BLaER1 treated with 17β-estradiol and CSF1 and Interleukin-3, amounts not matched to agents 10 nM and 100 nM (cell line): ENCODE measurements around the gene DAPK3.
"Not testable (repeated sequence)": the region's sequence is repeated elsewhere in the genome, so short reads cannot be mapped to it uniquely, and the experiment has no call there.

ENCODE experiments used
- H3K27ac ChIP-seq, 11 experiments: shearing (Covaris generic); formaldehyde crosslinking; 2 replicates each; pipeline ENCODE4 v1.8.1; 2022
- H3K27me3 ChIP-seq, 11 experiments: shearing (Covaris generic); formaldehyde crosslinking; 2 replicates each; pipeline ENCODE4 v1.8.1; 2022
- H3K36me3 ChIP-seq, 11 experiments: shearing (Covaris generic); formaldehyde crosslinking; 2 replicates each; pipeline ENCODE4 v1.8.1; 2022
- H3K4me1 ChIP-seq, 10 experiments: shearing (Covaris generic); formaldehyde crosslinking; 2 replicates each; pipeline ENCODE4 v1.8.1; 2022
- H3K4me2 ChIP-seq, 11 experiments: shearing (Covaris generic); formaldehyde crosslinking; 2 replicates each; pipeline ENCODE4 v1.8.1; 2022
- H3K4me3 ChIP-seq, 10 experiments: shearing (Covaris generic); formaldehyde crosslinking; 2 replicates each; pipeline ENCODE4 v1.8.1; 2022
- H3K9ac ChIP-seq, 11 experiments: shearing (Covaris generic); formaldehyde crosslinking; 2 replicates each; pipeline ENCODE4 v1.8.1; 2022
- H3K9me3 ChIP-seq, 11 experiments: shearing (Covaris generic); formaldehyde crosslinking; replicated peaks in 1 of 11; 2 replicates each; pipeline ENCODE4 v1.8.1; 2022
- H4K20me1 ChIP-seq, 11 experiments: shearing (Covaris generic); formaldehyde crosslinking; 2 replicates each; pipeline ENCODE4 v1.8.1; 2022
- Cebpa-rat ChIP-seq, 11 experiments: shearing (Covaris generic); IDR thresholded peaks; 2 replicates each; pipeline ENCODE4 v1.8.1; 2022

Gene DAPK3

GRCh38 chr19:3944018-3944721, 26.7 kb downstream of the DAPK3 start:
- peaks cover 7 to 36% (median 16%) of the 10 kb centered on the region in 10 experiments for H3K4me1 ChIP-seq
- H3K9me3 ChIP-seq: no peaks in the 10 kb centered on the region
- no peaks in the 10 kb centered on the region for H3K27me3 ChIP-seq
- peak overlapping the region; percentile 26 to 85 (median 58); a peak in 20 of 22 replicates for H3K4me2 ChIP-seq
- TF ChIP-seq Cebpa-rat (IDR thresholded peaks at IDR 0.05): no peak
- H4K20me1 ChIP-seq: no peaks in the 10 kb centered on the region
- H3K9ac ChIP-seq: peak overlapping the region in 4 of 11 experiments; percentile 16 to 42 (median 37); a peak in 3 of 22 replicates
- H3K27ac ChIP-seq: peak overlapping the region in 7 of 11 experiments; percentile 19 to 61 (median 56); a peak in 14 of 22 replicates
- no peak overlapping the region for H3K4me3 ChIP-seq
- no peaks in the 10 kb centered on the region for H3K36me3 ChIP-seq

- Histone ChIP-seq H3K9me3 (no peaks in the 10 kb centered on the region), H3K27me3 (no peaks in the 10 kb centered on the region), H3K4me3 (no peak overlapping the region), H4K20me1 (no peaks in the 10 kb centered on the region), H3K27ac (no peak overlapping the region), H3K36me3 (no peaks in the 10 kb centered on the region), H3K9ac (no peak overlapping the region), H3K4me2 (no peak overlapping the region), H3K4me1 (peaks cover 7 to 36% (median 16%) of the 10 kb centered on the region in 10 experiments)
- no peak for TF ChIP-seq Cebpa-rat (IDR thresholded peaks at IDR 0.05)
Observed at GRCh38 chr19:3942790-3943409, 28.0 kb downstream of the DAPK3 start.

GRCh38 chr19:3938300-3938950, 32.5 kb downstream of the DAPK3 start:
- H3K4me3 ChIP-seq, H3K27ac ChIP-seq, H3K4me2 ChIP-seq, H3K36me3 ChIP-seq, H4K20me1 ChIP-seq, H3K4me1 ChIP-seq, H3K9ac ChIP-seq, H3K9me3 ChIP-seq: not testable (repeated sequence)
- peaks cover 24 to 37% (median 35%) of the 10 kb centered on the region in 11 experiments for H3K27me3 ChIP-seq

GRCh38 chr19:3936506-3937442, 34.1 kb downstream of the DAPK3 start:
- Histone ChIP-seq H4K20me1 (peaks cover 0 to 5% (median 0%) of the 10 kb centered on the region in 11 experiments; a peak in 5 of 22 replicates), H3K27ac (no peak overlapping the region), H3K9me3 (no peaks in the 10 kb centered on the region), H3K4me2 (no peak overlapping the region), H3K4me1 (peaks cover 0 to 15% (median 6%) of the 10 kb centered on the region in 10 experiments; a peak in 15 of 20 replicates), H3K36me3 (no peaks in the 10 kb centered on the region), H3K27me3 (peaks cover 39 to 54% (median 52%) of the 10 kb centered on the region in 11 experiments), H3K9ac (no peak overlapping the region), H3K4me3 (no peak overlapping the region)
- TF ChIP-seq Cebpa-rat (IDR thresholded peaks at IDR 0.05): no peak

- TF ChIP-seq Cebpa-rat (IDR thresholded peaks at IDR 0.05): no peak
- peaks cover 48 to 63% (median 60%) of the 10 kb centered on the region in 11 experiments for H3K27me3 ChIP-seq
- peaks cover 0 to 5% (median 0%) of the 10 kb centered on the region in 11 experiments; a peak in 5 of 22 replicates for H4K20me1 ChIP-seq
- no peak within 1 kb of the TSS for H3K4me3 ChIP-seq
- H3K4me2 ChIP-seq: peak within 1 kb of the TSS in 10 of 11 experiments; percentile 29 to 66 (median 44); a peak in 16 of 22 replicates
- H3K27ac ChIP-seq: no peak within 1 kb of the TSS
- H3K36me3 ChIP-seq: no peaks in the 10 kb centered on the region
- no peaks in the 10 kb centered on the region for H3K9me3 ChIP-seq
- peaks cover 0 to 15% (median 6%) of the 10 kb centered on the region in 10 experiments; a peak in 15 of 20 replicates for H3K4me1 ChIP-seq
- H3K9ac ChIP-seq: no peak within 1 kb of the TSS
Observed at GRCh38 chr19:3932931-3933810, 37.7 kb downstream of the DAPK3 start, which contains the start of gene NMRK2. Gene NMRK2 (plus strand): TSS chr19:3933069. CDS start chr19:3933672, 603 bp downstream.

GRCh38 chr19:3931041-3931440, 39.9 kb downstream of the DAPK3 start:
- Histone ChIP-seq H3K4me1 (peaks cover 0 to 9% (median 6%) of the 10 kb centered on the region in 10 experiments; a peak in 15 of 20 replicates), H3K27ac (no peak overlapping the region)

GRCh38 chr19:3923912-3924311, 47.0 kb downstream of the DAPK3 start:
- no peak overlapping the region for H3K27ac ChIP-seq
- no peaks in the 10 kb centered on the region for H4K20me1 ChIP-seq
- H3K4me2 ChIP-seq: no peak overlapping the region
- no peaks in the 10 kb centered on the region for H3K27me3 ChIP-seq
- H3K9ac ChIP-seq: no peak overlapping the region
- H3K36me3 ChIP-seq: no peaks in the 10 kb centered on the region
- peaks cover 16 to 40% (median 25%) of the 10 kb centered on the region in 11 experiments for H3K9me3 ChIP-seq
- no peak overlapping the region for H3K4me3 ChIP-seq
- no peak for TF ChIP-seq Cebpa-rat (IDR thresholded peaks at IDR 0.05)
- no peaks in the 10 kb centered on the region for H3K4me1 ChIP-seq

More at GRCh38 chr19:3931041-3931440, 39.9 kb downstream of the DAPK3 start:
- H3K4me3 ChIP-seq: no peak overlapping the region
- TF ChIP-seq Cebpa-rat (IDR thresholded peaks at IDR 0.05): no peak
- H3K9me3 ChIP-seq: no peaks in the 10 kb centered on the region
- peaks cover 0 to 5% (median 0%) of the 10 kb centered on the region in 11 experiments; a peak in 2 of 22 replicates for H4K20me1 ChIP-seq
- H3K4me2 ChIP-seq: no peak overlapping the region
- peaks cover 46 to 52% (median 50%) of the 10 kb centered on the region in 11 experiments for H3K27me3 ChIP-seq
- H3K36me3 ChIP-seq: no peaks in the 10 kb centered on the region
- no peak overlapping the region for H3K9ac ChIP-seq
